ENCODE data around the gene NPTX2. TPM values are rescaled to one million over a fixed set of nuclear protein-coding genes. Genes with fewer than 3 reads are reported as not detected.

The NPTX2 gene
- total RNA-seq, 1 donor from 2014 or later = 5.6 TPM

GRCh38 chr7:98674881-98675280 is 57.8 kb downstream of the NPTX2 start:
- H3K27ac Mint-ChIP-seq = no peak overlapping the region
- no peaks in the 10 kb centered on the region for H4K20me1 ChIP-seq (ENCODE audit: low read depth)
- no peaks in the 10 kb centered on the region for H3K36me3 ChIP-seq
- H2AFZ ChIP-seq (replicated peaks) = no peak overlapping the region
- no peaks in the 10 kb centered on the region for H3K9me3 ChIP-seq (ENCODE audit: low read depth)
- no peaks in the 10 kb centered on the region for H3F3A ChIP-seq (ENCODE audit: low read depth)
- DNase-seq (ENCODE audit: low spot score) = no peak
- H3K36me3 Mint-ChIP-seq = no peaks in the 10 kb centered on the region
- H3K27me3 Mint-ChIP-seq (ENCODE audit: insufficient read depth, low read depth) = peaks cover 6% of the 10 kb centered on the region
- H3K4me1 ChIP-seq = no peaks in the 10 kb centered on the region
- no peak overlapping the region for H3K4me2 ChIP-seq
- H3K9ac ChIP-seq = no peak overlapping the region
- no peaks in the 10 kb centered on the region for H3K79me2 ChIP-seq (ENCODE audit: low read depth)
- H3K4me1 Mint-ChIP-seq = no peaks in the 10 kb centered on the region
- H3K4me3 Mint-ChIP-seq = no peak overlapping the region
- no peak overlapping the region for H3K4me3 ChIP-seq
- H3K27me3 ChIP-seq = no peaks in the 10 kb centered on the region
- H3K9me3 Mint-ChIP-seq = peaks cover 12% of the 10 kb centered on the region
- H3K27ac ChIP-seq = no peak overlapping the region
- no peak for TF ChIP-seq CTCF (IDR thresholded peaks at IDR 0.05)
- TF ChIP-seq EZH2phosphoT487 (IDR thresholded peaks at IDR 0.05) = no peak
- TF ChIP-seq EZH2 (IDR thresholded peaks at IDR 0.05) = no peak

GRCh38 chr7:98678215-98678614 is 61.1 kb downstream of the NPTX2 start:
- Mint-ChIP-seq H3K27me3 (ENCODE audit: insufficient read depth, low read depth) (peaks cover 6% of the 10 kb centered on the region), H3K4me3 (no peak overlapping the region)
- no peak overlapping the region for H3K4me2 ChIP-seq

More at GRCh38 chr7:98678215-98678614, 61.1 kb downstream of the NPTX2 start:
- no peak overlapping the region for H3K9ac ChIP-seq
- Mint-ChIP-seq H3K27ac (no peak overlapping the region), H3K9me3 (peaks cover 9% of the 10 kb centered on the region), H3K36me3 (no peaks in the 10 kb centered on the region), H3K4me1 (no peaks in the 10 kb centered on the region)
- H3K27me3 ChIP-seq = no peaks in the 10 kb centered on the region
- H3K27ac ChIP-seq = no peak overlapping the region
- H3K79me2 ChIP-seq (ENCODE audit: low read depth) = no peaks in the 10 kb centered on the region
- H3K9me3 ChIP-seq (ENCODE audit: low read depth) = no peaks in the 10 kb centered on the region
- no peaks in the 10 kb centered on the region for H3K36me3 ChIP-seq
- H2AFZ ChIP-seq (replicated peaks) = no peak overlapping the region
- no peaks in the 10 kb centered on the region for H3K4me1 ChIP-seq
- H3F3A ChIP-seq (ENCODE audit: low read depth) = no peaks in the 10 kb centered on the region
- H3K4me3 ChIP-seq = no peak overlapping the region
- no peak for DNase-seq (ENCODE audit: low spot score)
- no peak for TF ChIP-seq EZH2phosphoT487 (IDR thresholded peaks at IDR 0.05)
- no peak for TF ChIP-seq CTCF (IDR thresholded peaks at IDR 0.05)
- no peak for TF ChIP-seq EZH2 (IDR thresholded peaks at IDR 0.05)
- H4K20me1 ChIP-seq (ENCODE audit: low read depth) = no peaks in the 10 kb centered on the region

Other genes with a start within 250 kb of the NPTX2 start
- 29.5 and 35.1 TPM in 2 replicates for gene BAIAP2L1, start 216.2 kb upstream of the NPTX2 start, total RNA-seq (ENCODE audit: low replicate concordance)

All from neural progenitor cell (in vitro differentiated cells).